ENCODE results near the gene NUDT15. TPM values are rescaled to one million over a fixed set of nuclear protein-coding genes. Genes with fewer than 3 reads are reported as not detected.
A peak's percentile ranks its signal among the peaks of the same experiment; 100 is the strongest.
"Not testable (repeated sequence)": the region's sequence is repeated elsewhere in the genome, so short reads cannot be mapped to it uniquely, and the experiment has no call there.

The NUDT15 gene
- total RNA-seq, 3 donors from 2014 or later: 18.3 to 22.0 (median 21.9) TPM

DNA sequence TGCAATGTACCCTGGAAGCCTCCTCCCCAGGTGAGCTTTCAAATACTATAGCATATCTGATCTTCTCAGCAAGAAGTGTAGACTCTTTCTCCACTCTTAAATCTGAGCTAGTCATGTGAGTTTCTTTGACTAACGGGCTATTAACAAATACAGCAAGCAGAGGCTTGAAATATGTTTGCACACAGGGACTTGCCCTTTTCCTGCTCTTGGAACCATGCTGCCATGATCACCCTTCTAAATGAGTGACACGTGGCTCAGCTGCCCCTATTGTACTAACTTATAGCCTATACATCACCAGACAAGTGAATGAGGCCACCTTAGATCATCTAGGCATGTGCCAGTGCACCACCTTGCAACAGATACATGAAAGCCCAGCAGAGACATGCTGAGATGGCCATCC, 23.2 kb upstream of the NUDT15 start:
- DNase-seq: no peak
- ATAC-seq: no peak
- Mint-ChIP-seq H3K36me3 (ENCODE audit: insufficient read depth) (peaks cover 14% of the 10 kb centered on the region), H3K4me3 (no peak overlapping the region), H3K9me3 (no peaks in the 10 kb centered on the region), H3K4me1 (ENCODE audit: low read depth) (no peaks in the 10 kb centered on the region), H3K27me3 (ENCODE audit: low read depth) (no peaks in the 10 kb centered on the region)

DNA sequence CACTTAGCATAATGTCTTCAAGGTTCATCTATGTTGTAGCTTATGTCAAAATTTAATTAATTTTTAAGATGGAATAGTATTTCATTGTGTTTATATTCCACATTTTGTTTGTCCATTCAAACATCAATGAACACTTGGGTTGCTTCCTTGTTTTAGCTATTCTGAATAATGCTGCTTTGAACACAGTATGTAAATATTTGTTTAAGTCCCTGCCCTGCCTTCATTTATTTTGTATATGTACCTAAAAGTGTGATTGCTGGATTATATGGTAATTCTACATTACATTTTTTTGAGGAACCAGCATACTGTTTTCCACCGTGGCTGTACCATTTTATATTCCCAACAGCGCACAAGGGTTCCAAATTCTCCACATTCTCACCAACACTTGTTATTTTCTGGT, 18.9 kb upstream of the NUDT15 start:
- H3K27me3 Mint-ChIP-seq (ENCODE audit: low read depth): no peaks in the 10 kb centered on the region
- H3K4me3 Mint-ChIP-seq: no peak overlapping the region
- ATAC-seq (no peak), DNase-seq (no peak)
- peaks cover 8% of the 10 kb centered on the region for H3K36me3 Mint-ChIP-seq (ENCODE audit: insufficient read depth)
- H3K4me1 Mint-ChIP-seq (ENCODE audit: low read depth): no peaks in the 10 kb centered on the region
- H3K9me3 Mint-ChIP-seq: no peaks in the 10 kb centered on the region

DNA sequence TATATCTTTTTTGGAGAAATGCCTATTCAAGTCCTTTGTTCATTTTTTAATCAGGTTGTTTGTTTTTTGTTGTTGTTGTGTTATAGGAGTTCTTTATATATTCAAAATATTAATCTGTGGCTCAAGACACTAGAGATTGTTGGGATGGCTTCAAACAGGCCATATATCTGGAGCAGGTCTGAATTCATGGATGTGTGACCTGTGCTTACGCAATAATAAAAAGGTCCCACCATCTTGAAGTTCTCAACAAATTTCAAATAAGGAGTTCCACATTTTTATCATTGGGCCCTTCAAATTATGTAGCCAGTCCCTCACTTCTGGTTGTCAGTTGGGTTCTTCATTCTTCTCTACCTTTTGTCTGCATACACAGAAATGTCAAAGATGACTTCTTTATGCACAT, 17.7 kb upstream of the NUDT15 start:
- H3K4me1 Mint-ChIP-seq (ENCODE audit: low read depth): no peaks in the 10 kb centered on the region
- H3K4me3 Mint-ChIP-seq: no peak overlapping the region
- no peak for DNase-seq
- H3K36me3 Mint-ChIP-seq (ENCODE audit: insufficient read depth): peaks cover 8% of the 10 kb centered on the region
- no peaks in the 10 kb centered on the region for H3K27me3 Mint-ChIP-seq (ENCODE audit: low read depth)
- ATAC-seq: no peak
- no peaks in the 10 kb centered on the region for H3K9me3 Mint-ChIP-seq

DNA sequence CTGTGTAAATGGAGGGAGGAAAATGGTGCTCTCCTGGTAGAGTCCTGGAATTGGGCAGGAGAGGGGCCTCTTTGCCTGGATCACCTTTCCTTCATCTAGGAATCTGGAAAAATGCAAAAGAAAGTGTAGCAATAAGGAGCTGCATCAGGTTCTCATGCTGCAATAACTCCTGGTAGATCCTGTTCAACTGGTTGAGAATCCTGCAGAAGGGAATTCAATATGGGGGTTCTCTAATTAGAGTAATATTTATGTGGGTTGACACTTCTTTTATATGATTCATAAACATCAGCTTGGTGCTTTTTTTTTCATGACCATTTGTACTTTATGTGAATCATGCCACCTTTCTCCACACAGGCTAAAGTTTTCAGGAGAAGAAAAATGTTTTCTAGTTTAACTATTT, 9.5 kb upstream of the NUDT15 start:
- ATAC-seq: no peak
- Mint-ChIP-seq H3K27me3 (ENCODE audit: low read depth) (no peaks in the 10 kb centered on the region), H3K4me1 (ENCODE audit: low read depth) (no peaks in the 10 kb centered on the region), H3K36me3 (ENCODE audit: insufficient read depth) (peaks cover 18% of the 10 kb centered on the region), H3K9me3 (peaks cover 7% of the 10 kb centered on the region), H3K4me3 (no peak overlapping the region)
- no peak for DNase-seq

DNA sequence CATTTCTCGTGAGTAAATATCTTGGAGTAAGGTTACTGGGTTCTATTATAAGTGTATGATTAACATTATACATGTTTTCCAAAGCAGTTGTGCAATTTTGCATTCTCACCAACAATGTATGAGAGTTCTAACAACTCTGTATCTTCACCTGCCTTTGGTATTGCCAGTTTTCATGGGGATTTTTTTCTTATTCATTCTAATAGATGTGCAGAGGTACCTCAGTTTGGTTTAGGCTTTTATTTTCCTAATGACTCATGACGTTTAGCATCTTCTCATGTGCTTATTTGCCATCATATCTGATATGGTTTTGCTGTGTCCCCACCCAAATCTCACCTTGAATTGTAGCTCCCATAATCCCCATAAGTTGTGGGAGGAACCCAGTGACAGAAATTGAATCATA, 7.7 kb upstream of the NUDT15 start:
- no peak for DNase-seq
- peaks cover 7% of the 10 kb centered on the region for H3K9me3 Mint-ChIP-seq
- ATAC-seq: peak; percentile 70
- H3K36me3 Mint-ChIP-seq (ENCODE audit: insufficient read depth): peaks cover 21% of the 10 kb centered on the region
- no peak overlapping the region for H3K4me3 Mint-ChIP-seq
- peaks cover 3% of the 10 kb centered on the region for H3K4me1 Mint-ChIP-seq (ENCODE audit: low read depth)
- no peaks in the 10 kb centered on the region for H3K27me3 Mint-ChIP-seq (ENCODE audit: low read depth)

DNA sequence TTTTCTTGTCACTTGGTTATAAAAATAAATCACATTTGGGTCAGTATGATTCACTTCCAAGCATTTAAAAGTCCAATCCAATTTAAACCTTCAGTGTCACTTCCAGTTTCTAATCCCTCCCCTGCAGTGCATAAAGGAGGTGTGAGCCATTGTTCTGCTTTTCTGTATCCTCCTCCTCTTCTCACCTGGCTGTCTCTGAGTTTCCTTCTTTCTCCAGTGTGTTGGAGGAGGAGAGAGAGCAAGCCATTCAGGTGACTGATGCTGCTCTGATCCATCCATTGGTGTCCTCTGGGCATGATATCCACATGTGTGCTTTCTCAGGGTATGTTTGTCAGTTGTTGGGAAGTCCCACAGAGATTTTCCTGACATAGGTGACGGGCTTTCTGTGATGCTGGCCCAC, 1.2 kb downstream of the NUDT15 start:
- ATAC-seq: no peak
- Mint-ChIP-seq H3K4me3 (peak overlapping the region; percentile 92), H3K27me3 (ENCODE audit: low read depth) (no peaks in the 10 kb centered on the region), H3K9me3 (no peaks in the 10 kb centered on the region), H3K4me1 (ENCODE audit: low read depth) (peaks cover 38% of the 10 kb centered on the region), H3K36me3 (ENCODE audit: insufficient read depth) (peaks cover 12% of the 10 kb centered on the region)
- no peak for DNase-seq

DNA sequence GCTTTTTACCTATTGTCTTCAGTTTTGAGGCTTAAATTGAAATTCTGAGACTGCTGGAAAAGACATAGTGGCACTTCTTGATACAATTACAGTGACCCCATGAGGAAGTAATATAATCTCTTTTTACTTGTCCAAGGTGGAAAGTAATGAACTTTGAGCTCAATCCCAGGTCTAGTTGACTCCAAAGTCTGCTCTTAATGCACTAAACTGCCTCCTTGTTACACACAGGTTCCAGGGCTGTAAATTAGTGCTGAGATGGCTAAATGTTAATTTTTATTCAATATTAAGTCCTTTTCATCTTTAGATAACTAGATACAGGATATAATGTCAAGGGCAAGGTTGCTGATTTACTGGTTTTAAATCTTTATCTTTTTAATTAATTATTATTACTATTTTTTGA, 2.5 kb downstream of the NUDT15 start:
- no peak for DNase-seq
- H3K27me3 Mint-ChIP-seq (ENCODE audit: low read depth): no peaks in the 10 kb centered on the region
- ATAC-seq: no peak
- H3K4me3 Mint-ChIP-seq: no peak overlapping the region
- no peaks in the 10 kb centered on the region for H3K9me3 Mint-ChIP-seq
- H3K36me3 Mint-ChIP-seq (ENCODE audit: insufficient read depth): peaks cover 12% of the 10 kb centered on the region
- H3K4me1 Mint-ChIP-seq (ENCODE audit: low read depth): peaks cover 41% of the 10 kb centered on the region

DNA sequence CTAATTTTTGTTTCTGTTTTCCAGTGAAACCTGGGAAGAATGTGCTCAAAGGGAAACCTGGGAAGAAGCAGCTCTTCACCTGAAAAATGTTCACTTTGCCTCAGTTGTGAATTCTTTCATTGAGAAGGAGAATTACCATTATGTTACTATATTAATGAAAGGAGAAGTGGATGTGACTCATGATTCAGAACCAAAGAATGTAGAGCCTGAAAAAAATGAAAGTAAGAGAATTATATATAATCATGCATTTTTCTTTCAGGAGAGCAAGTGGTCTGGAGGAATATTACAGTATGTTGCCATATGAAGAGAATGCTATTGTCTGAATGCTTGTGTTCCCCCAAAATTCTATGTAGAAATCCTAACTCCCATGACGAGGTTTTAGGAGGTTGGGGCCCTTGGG, 3.4 kb downstream of the NUDT15 start:
- Mint-ChIP-seq H3K27me3 (ENCODE audit: low read depth) (no peaks in the 10 kb centered on the region), H3K36me3 (ENCODE audit: insufficient read depth) (peaks cover 12% of the 10 kb centered on the region), H3K4me3 (no peak overlapping the region), H3K9me3 (no peaks in the 10 kb centered on the region), H3K4me1 (ENCODE audit: low read depth) (peaks cover 41% of the 10 kb centered on the region)
- no peak for DNase-seq
- no peak for ATAC-seq

DNA sequence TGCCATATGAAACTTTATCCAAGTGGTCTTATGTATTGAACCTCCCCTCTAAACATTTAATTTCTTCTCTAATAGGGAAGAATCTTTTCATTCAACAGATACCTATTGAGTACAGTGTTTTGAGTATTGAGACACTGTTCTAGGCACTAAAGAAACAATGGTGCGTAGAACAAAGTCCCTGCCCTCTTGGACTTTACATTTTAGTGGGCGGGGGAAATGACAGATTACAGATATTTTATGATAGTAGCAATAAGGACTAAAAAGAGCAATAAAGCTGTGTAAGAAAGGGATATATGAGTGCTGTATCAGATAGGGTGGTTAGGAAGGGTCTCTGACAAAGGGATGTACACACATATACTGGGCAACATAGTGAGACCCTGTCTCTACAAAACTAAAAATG, 5.4 kb downstream of the NUDT15 start:
- ATAC-seq: no peak
- peaks cover 19% of the 10 kb centered on the region for H3K36me3 Mint-ChIP-seq (ENCODE audit: insufficient read depth)
- no peaks in the 10 kb centered on the region for H3K9me3 Mint-ChIP-seq
- no peaks in the 10 kb centered on the region for H3K27me3 Mint-ChIP-seq (ENCODE audit: low read depth)
- no peak overlapping the region for H3K4me3 Mint-ChIP-seq
- DNase-seq: no peak
- H3K4me1 Mint-ChIP-seq (ENCODE audit: low read depth): peaks cover 30% of the 10 kb centered on the region

DNA sequence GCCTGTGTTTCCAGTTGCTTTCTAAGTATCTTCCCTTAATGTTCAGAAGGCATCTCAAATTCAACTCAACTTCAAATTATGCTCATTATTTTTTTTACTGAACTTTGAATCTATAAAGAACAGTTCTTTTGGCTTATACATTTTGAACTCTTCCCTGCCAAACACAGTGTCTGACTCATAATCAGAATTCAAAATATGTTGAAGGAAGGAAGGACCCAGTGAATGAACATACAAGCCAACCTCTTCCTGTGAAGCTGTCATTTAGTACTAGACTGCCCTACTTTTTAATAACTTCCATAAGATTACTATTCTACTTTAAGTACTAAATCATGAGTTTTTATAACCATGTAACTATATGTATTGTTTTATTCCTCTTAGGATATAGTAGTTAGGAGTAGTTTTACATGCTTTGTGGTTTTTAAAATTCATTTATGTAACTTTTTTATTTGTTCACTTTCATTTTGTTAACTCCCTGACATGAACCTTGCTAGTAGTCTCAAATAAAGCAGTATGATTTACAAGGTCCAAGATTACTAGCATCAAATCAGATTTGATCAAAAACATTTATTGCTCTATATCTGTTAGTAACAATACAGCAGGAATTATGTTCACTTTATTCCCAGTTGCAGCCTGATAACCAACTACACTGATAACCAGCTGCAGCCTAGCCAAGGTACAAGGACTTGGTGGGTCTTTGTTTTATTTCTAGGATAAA, 6.4 kb downstream of the NUDT15 start:
- H3K9me3 Mint-ChIP-seq: no peaks in the 10 kb centered on the region
- ATAC-seq (peak; percentile 27 to 41), DNase-seq (no peak)
- H3K4me1 Mint-ChIP-seq (ENCODE audit: low read depth): peaks cover 19% of the 10 kb centered on the region
- peaks cover 21% of the 10 kb centered on the region for H3K36me3 Mint-ChIP-seq (ENCODE audit: insufficient read depth)
- no peaks in the 10 kb centered on the region for H3K27me3 Mint-ChIP-seq (ENCODE audit: low read depth)
- no peak overlapping the region for H3K4me3 Mint-ChIP-seq

DNA sequence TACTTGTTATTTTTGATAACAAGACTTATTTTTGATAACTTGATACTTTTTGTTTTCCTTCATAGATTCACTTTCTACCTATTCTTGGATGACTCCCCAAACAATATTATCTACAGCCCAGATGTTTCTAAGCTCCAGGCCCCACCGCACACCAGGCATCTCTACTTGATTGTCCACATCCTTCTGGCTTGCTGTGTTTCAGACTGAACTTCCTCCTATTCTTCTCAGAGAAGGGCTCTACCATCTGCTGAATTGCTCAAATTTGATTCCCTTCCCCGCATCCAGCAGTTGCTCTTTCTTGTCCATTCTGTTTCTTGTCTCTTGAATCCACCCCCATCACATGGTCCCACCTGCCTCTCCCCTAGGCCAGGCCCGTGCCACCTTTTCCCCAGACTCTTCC, 13.0 kb downstream of the NUDT15 start:
- peaks cover 33% of the 10 kb centered on the region for H3K36me3 Mint-ChIP-seq (ENCODE audit: insufficient read depth)
- no peak for ATAC-seq

DNA sequence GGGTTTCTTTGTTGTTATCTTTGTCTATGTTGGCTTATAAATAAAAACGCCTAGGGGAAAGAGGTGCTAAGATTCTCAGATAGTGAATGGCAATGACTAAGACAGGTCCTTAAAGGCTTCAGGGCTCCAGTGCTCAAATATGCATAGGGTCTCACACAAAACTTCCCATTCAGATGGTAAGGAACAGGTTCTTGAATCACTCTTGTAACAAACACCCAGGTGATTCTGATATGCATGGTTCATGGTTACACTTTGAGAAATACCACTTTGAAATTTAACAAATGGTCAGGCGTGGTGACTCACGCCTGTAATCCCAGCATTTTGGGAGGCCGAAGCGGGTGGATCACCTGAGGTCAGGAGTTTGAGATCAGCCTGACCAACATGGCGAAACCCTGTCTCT, 17.1 kb downstream of the NUDT15 start:
- Mint-ChIP-seq H3K4me3 (no peak overlapping the region), H3K27me3 (ENCODE audit: low read depth) (no peaks in the 10 kb centered on the region), H3K9me3 (no peaks in the 10 kb centered on the region), H3K36me3 (ENCODE audit: insufficient read depth) (peaks cover 48% of the 10 kb centered on the region), H3K4me1 (ENCODE audit: low read depth) (no peaks in the 10 kb centered on the region)
- ATAC-seq (no peak), DNase-seq (no peak)

More for the DNA sequence above, 13.0 kb downstream of the NUDT15 start:
- H3K4me1 Mint-ChIP-seq (ENCODE audit: low read depth): no peaks in the 10 kb centered on the region
- H3K9me3 Mint-ChIP-seq: no peaks in the 10 kb centered on the region
- no peak overlapping the region for H3K4me3 Mint-ChIP-seq
- no peaks in the 10 kb centered on the region for H3K27me3 Mint-ChIP-seq (ENCODE audit: low read depth)
- no peak for DNase-seq

- H3K36me3 Mint-ChIP-seq (ENCODE audit: insufficient read depth): peaks cover 47% of the 10 kb centered on the region
- ATAC-seq (no peak), DNase-seq (no peak)
- H3K27me3 Mint-ChIP-seq (ENCODE audit: low read depth): no peaks in the 10 kb centered on the region
- H3K4me3 Mint-ChIP-seq: no peak overlapping the region
- H3K4me1 Mint-ChIP-seq (ENCODE audit: low read depth): no peaks in the 10 kb centered on the region
- H3K9me3 Mint-ChIP-seq: no peaks in the 10 kb centered on the region
Measured at GRCh38 chr13:48055712-48056111, 18.2 kb downstream of the NUDT15 start.

- not testable (repeated sequence) for H3K4me3 Mint-ChIP-seq; H3K27me3 Mint-ChIP-seq (ENCODE audit: low read depth); H3K9me3 Mint-ChIP-seq; DNase-seq; H3K4me1 Mint-ChIP-seq (ENCODE audit: low read depth); ATAC-seq
- peaks cover 30% of the 10 kb centered on the region for H3K36me3 Mint-ChIP-seq (ENCODE audit: insufficient read depth)
Measured at GRCh38 chr13:48058536-48058935, 21.0 kb downstream of the NUDT15 start.

DNA sequence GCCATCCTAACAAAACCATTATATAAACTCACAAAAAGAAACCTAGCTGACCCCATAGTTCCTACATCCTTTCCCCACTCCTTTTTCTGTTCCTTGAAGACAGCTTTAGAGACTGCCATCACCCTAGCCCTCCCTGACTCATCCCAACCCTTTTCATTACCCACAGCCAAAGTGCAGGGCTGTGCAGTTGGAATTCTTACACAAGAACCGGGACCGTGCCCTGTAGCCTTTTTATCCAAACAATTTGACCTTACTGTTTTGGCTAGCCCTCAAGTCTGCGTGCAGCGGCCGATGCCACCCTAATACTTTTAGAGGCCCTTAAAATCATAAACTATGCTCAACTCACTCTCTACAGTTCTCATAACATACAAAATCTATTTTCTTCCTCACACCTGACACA, 22.4 kb downstream of the NUDT15 start:
- H3K36me3 Mint-ChIP-seq (ENCODE audit: insufficient read depth): peaks cover 31% of the 10 kb centered on the region
- not testable (repeated sequence) for ATAC-seq; DNase-seq; H3K9me3 Mint-ChIP-seq; H3K4me1 Mint-ChIP-seq (ENCODE audit: low read depth); H3K4me3 Mint-ChIP-seq; H3K27me3 Mint-ChIP-seq (ENCODE audit: low read depth)
